Measurements from ENCODE around the gene SLC6A11.

The SLC6A11 gene

GRCh38 chr3:10890665-10891064 lies 74.6 kb downstream of the SLC6A11 start:
- DNase-seq, result no peak

- DNase-seq, result no peak
Measured at GRCh38 chr3:10892622-10893021, 76.6 kb downstream of the SLC6A11 start.

- no peak for DNase-seq
Measured at GRCh38 chr3:10901296-10901945, 85.4 kb downstream of the SLC6A11 start.

GRCh38 chr3:10907262-10907661 lies 91.2 kb downstream of the SLC6A11 start:
- DNase-seq, result no peak

GRCh38 chr3:10910367-10910766 lies 94.3 kb downstream of the SLC6A11 start:
- DNase-seq, result no peak

GRCh38 chr3:10911350-10912002 lies 95.4 kb downstream of the SLC6A11 start:
- no peak for DNase-seq

GRCh38 chr3:10912786-10913185 lies 96.8 kb downstream of the SLC6A11 start:
- DNase-seq, result no peak

- peak; percentile 9 for DNase-seq
Measured at GRCh38 chr3:10915376-10915775, 99.3 kb downstream of the SLC6A11 start.

- DNase-seq, result no peak
Measured at GRCh38 chr3:10917176-10917575, 101.1 kb downstream of the SLC6A11 start.

GRCh38 chr3:10918011-10918410 lies 102.0 kb downstream of the SLC6A11 start:
- DNase-seq, result no peak

- no peak for DNase-seq
Measured at GRCh38 chr3:10919636-10920035, 103.6 kb downstream of the SLC6A11 start.

GRCh38 chr3:10925436-10926255 lies 109.6 kb downstream of the SLC6A11 start:
- no peak for DNase-seq

- DNase-seq, result no peak
Measured at GRCh38 chr3:10926256-10926810, 110.3 kb downstream of the SLC6A11 start.

GRCh38 chr3:10926811-10927521 lies 110.9 kb downstream of the SLC6A11 start:
- DNase-seq, result no peak

GRCh38 chr3:10927551-10927950 lies 111.5 kb downstream of the SLC6A11 start:
- DNase-seq, result no peak

GRCh38 chr3:10928407-10928960 lies 112.5 kb downstream of the SLC6A11 start:
- DNase-seq, result no peak

- no peak for DNase-seq
Measured at GRCh38 chr3:10928961-10929471, 113.0 kb downstream of the SLC6A11 start.

- DNase-seq, result no peak
Measured at GRCh38 chr3:10929978-10930665, 114.1 kb downstream of the SLC6A11 start.

- DNase-seq, result no peak
Measured at GRCh38 chr3:10930666-10931040, 114.6 kb downstream of the SLC6A11 start.

- no peak for DNase-seq
Measured at GRCh38 chr3:10932596-10932995, 116.6 kb downstream of the SLC6A11 start.

- DNase-seq, result no peak
Measured at GRCh38 chr3:10933021-10933420, 117.0 kb downstream of the SLC6A11 start.

- no peak for DNase-seq
Measured at GRCh38 chr3:10933470-10933804, 117.4 kb downstream of the SLC6A11 start.

Data from NCI-H2227 treated with DMSO at 0.1 percent for 48 hours (cell line).